Measurements from ENCODE around the gene FAXC.

GRCh38 chr6:99331531-99331930 lies 17.9 kb downstream of the FAXC start:
- TF ChIP-seq CTCF (IDR thresholded peaks at IDR 0.05) (no peak), POLR2A (IDR thresholded peaks at IDR 0.05) (no peak)

Measured in lower leg skin (tissue), 3 donors.